Measurements from ENCODE around the gene ZNF862. TPM values are rescaled to one million over a fixed set of nuclear protein-coding genes. Genes with fewer than 3 reads are reported as not detected.

ZNF862 gene
- total RNA-seq, 1 donor: 8.7 TPM

GRCh38 chr7:149864023-149864422 lies 25.8 kb downstream of the ZNF862 start:
- no peak overlapping the region for H3K4me2 ChIP-seq (ENCODE audit: insufficient read depth, low read length)
- no peak overlapping the region for H2AFZ ChIP-seq (ENCODE audit: low read length)
- no peaks in the 10 kb centered on the region for H3K9me3 ChIP-seq (ENCODE audit: low read depth, low read length)
- H4K20me1 ChIP-seq (ENCODE audit: insufficient read depth, low read length): no peaks in the 10 kb centered on the region
- no peak for TF ChIP-seq CTCF (IDR thresholded peaks at IDR 0.05; ENCODE audit: extremely low read depth, low read depth, low read length)
- no peaks in the 10 kb centered on the region for H3K27me3 ChIP-seq (ENCODE audit: insufficient read depth, low read length)
- no peak overlapping the region for H3K27ac ChIP-seq (ENCODE audit: low read depth, low read length)
- H3K79me2 ChIP-seq (ENCODE audit: insufficient read depth, low read length): no peaks in the 10 kb centered on the region
- H3K4me1 ChIP-seq (ENCODE audit: insufficient read depth, low read length): no peaks in the 10 kb centered on the region
- H3K36me3 ChIP-seq (ENCODE audit: insufficient read depth, low read length): peaks cover 6% of the 10 kb centered on the region
- no peak overlapping the region for H3K4me3 ChIP-seq (ENCODE audit: insufficient read depth, low read length)
- no peak for DNase-seq (ENCODE audit: insufficient read length, low spot score, missing footprints)

GRCh38 chr7:149864751-149865150 lies 26.6 kb downstream of the ZNF862 start:
- peaks cover 6% of the 10 kb centered on the region for H3K36me3 ChIP-seq (ENCODE audit: insufficient read depth, low read length)
- no peaks in the 10 kb centered on the region for H3K79me2 ChIP-seq (ENCODE audit: insufficient read depth, low read length)
- H3K27me3 ChIP-seq (ENCODE audit: insufficient read depth, low read length): no peaks in the 10 kb centered on the region
- no peak overlapping the region for H3K27ac ChIP-seq (ENCODE audit: low read depth, low read length)
- no peak for TF ChIP-seq CTCF (IDR thresholded peaks at IDR 0.05; ENCODE audit: extremely low read depth, low read depth, low read length)
- H2AFZ ChIP-seq (ENCODE audit: low read length): no peak overlapping the region
- H3K4me2 ChIP-seq (ENCODE audit: insufficient read depth, low read length): no peak overlapping the region
- H3K4me1 ChIP-seq (ENCODE audit: insufficient read depth, low read length): no peaks in the 10 kb centered on the region
- DNase-seq (ENCODE audit: insufficient read length, low spot score, missing footprints): no peak
- H3K4me3 ChIP-seq (ENCODE audit: insufficient read depth, low read length): no peak overlapping the region
- no peaks in the 10 kb centered on the region for H3K9me3 ChIP-seq (ENCODE audit: low read depth, low read length)
- no peaks in the 10 kb centered on the region for H4K20me1 ChIP-seq (ENCODE audit: insufficient read depth, low read length)

GRCh38 chr7:149865437-149865836 lies 27.3 kb downstream of the ZNF862 start:
- H3K79me2 ChIP-seq (ENCODE audit: insufficient read depth, low read length): no peaks in the 10 kb centered on the region
- H3K27me3 ChIP-seq (ENCODE audit: insufficient read depth, low read length): no peaks in the 10 kb centered on the region
- no peak for DNase-seq (ENCODE audit: insufficient read length, low spot score, missing footprints)
- TF ChIP-seq CTCF (IDR thresholded peaks at IDR 0.05; ENCODE audit: extremely low read depth, low read depth, low read length): no peak
- H3K36me3 ChIP-seq (ENCODE audit: insufficient read depth, low read length): peaks cover 2% of the 10 kb centered on the region
- no peak overlapping the region for H3K4me3 ChIP-seq (ENCODE audit: insufficient read depth, low read length)
- no peaks in the 10 kb centered on the region for H3K9me3 ChIP-seq (ENCODE audit: low read depth, low read length)
- no peak overlapping the region for H3K27ac ChIP-seq (ENCODE audit: low read depth, low read length)
- H3K4me2 ChIP-seq (ENCODE audit: insufficient read depth, low read length): no peak overlapping the region
- no peaks in the 10 kb centered on the region for H4K20me1 ChIP-seq (ENCODE audit: insufficient read depth, low read length)
- no peak overlapping the region for H2AFZ ChIP-seq (ENCODE audit: low read length)
- H3K4me1 ChIP-seq (ENCODE audit: insufficient read depth, low read length): no peaks in the 10 kb centered on the region

GRCh38 chr7:149866139-149866778 lies 28.1 kb downstream of the ZNF862 start:
- no peak for TF ChIP-seq CTCF (IDR thresholded peaks at IDR 0.05; ENCODE audit: extremely low read depth, low read depth, low read length)
- H3K79me2 ChIP-seq (ENCODE audit: insufficient read depth, low read length): no peaks in the 10 kb centered on the region
- H3K9me3 ChIP-seq (ENCODE audit: low read depth, low read length): no peaks in the 10 kb centered on the region
- no peak for DNase-seq (ENCODE audit: insufficient read length, low spot score, missing footprints)
- no peak overlapping the region for H2AFZ ChIP-seq (ENCODE audit: low read length)
- no peak overlapping the region for H3K27ac ChIP-seq (ENCODE audit: low read depth, low read length)
- no peaks in the 10 kb centered on the region for H4K20me1 ChIP-seq (ENCODE audit: insufficient read depth, low read length)
- H3K4me2 ChIP-seq (ENCODE audit: insufficient read depth, low read length): no peak overlapping the region
- H3K4me3 ChIP-seq (ENCODE audit: insufficient read depth, low read length): no peak overlapping the region
- no peaks in the 10 kb centered on the region for H3K4me1 ChIP-seq (ENCODE audit: insufficient read depth, low read length)
- H3K27me3 ChIP-seq (ENCODE audit: insufficient read depth, low read length): no peaks in the 10 kb centered on the region
- H3K36me3 ChIP-seq (ENCODE audit: insufficient read depth, low read length): no peaks in the 10 kb centered on the region

All from osteoblast (primary cell).